K562 (cell line): ENCODE results near the gene RREB1. TPM values are rescaled to one million over a fixed set of nuclear protein-coding genes. Genes with fewer than 3 reads are reported as not detected.
A peak's percentile ranks its signal among the peaks of the same experiment; 100 is the strongest.

Experiments used
- CTBP1 ChIP-seq: fragments of 450-650 bp; IDR thresholded peaks from 2 replicates; pipeline ENCODE4 v1.6.1; 2016; ENCODE audit warnings: borderline replicate concordance
- ELF4 ChIP-seq: fragments of 450-650 bp; formaldehyde crosslinking; IDR thresholded peaks from 2 replicates; pipeline ENCODE4 v1.4.0; 2022; ENCODE audit warnings: missing genetic modification characterization
- ETV5 ChIP-seq: sonication (generic); formaldehyde crosslinking; IDR thresholded peaks from 2 replicates; pipeline ENCODE4 v1.4.0; 2020; ENCODE audit warnings: low read depth, mild to moderate bottlenecking, missing genetic modification reagents
- FOXJ2 ChIP-seq: fragments of 200-800 bp; sonication (Bioruptor generic); IDR thresholded peaks from 2 replicates; pipeline ENCODE4 v1.6.1; 2016; ENCODE audit warnings: missing genetic modification characterization, missing compliant biosample characterization
- GATAD2A ChIP-seq: fragments of 450-650 bp; IDR thresholded peaks from 2 replicates; pipeline ENCODE4 v1.6.1; 2017
- GTF2F1 ChIP-seq: IDR thresholded peaks from 2 replicates; pipeline ENCODE4 v1.6.1; 2011; ENCODE audit warnings: low read depth, low read length, improper control_type of control experiment
- HLTF ChIP-seq: fragments of 450-650 bp; IDR thresholded peaks from 2 replicates; pipeline ENCODE4 v1.6.1; 2016
- OTX1 ChIP-seq: fragments of 450-650 bp; formaldehyde crosslinking; IDR thresholded peaks from 2 replicates; pipeline ENCODE4 v1.4.0; 2022; ENCODE audit warnings: mild to moderate bottlenecking
- RCOR1 ChIP-seq, 2 experiments: IDR thresholded peaks; 2 replicates each; pipeline ENCODE4 v1.6.1; 2012; ENCODE audit warnings: low read depth in 2 of 2, low read length in 2 of 2, borderline replicate concordance in 1 of 2, improper control_type of control experiment in 1 of 2
- SMARCE1 ChIP-seq: fragments of 450-650 bp; IDR thresholded peaks from 2 replicates; pipeline ENCODE4 v1.7.1; 2016; ENCODE audit warnings: mild to moderate bottlenecking
- TRIM24 ChIP-seq, 2 experiments: fragments of 450-650 bp; IDR thresholded peaks; 2 replicates each; pipeline ENCODE4 v1.6.1; 2016
- TRIM28 ChIP-seq: fragments of 450-650 bp; IDR thresholded peaks from 2 replicates; pipeline ENCODE4 v1.6.1; 2017
- ZEB2 ChIP-seq: fragments of 450-650 bp; IDR thresholded peaks from 2 replicates; pipeline ENCODE4 v1.6.1; 2016
- ZNF780A ChIP-seq: fragments of 250-450 bp; sonication (Bioruptor Pico); IDR thresholded peaks from 2 replicates; pipeline ENCODE4 v1.5.0; 2021; ENCODE audit warnings: mild to moderate bottlenecking
- polyA plus RNA-seq, 8 experiments: library from polyadenylated mRNA; depleted of rRNA in 4 of 8; stranded (reverse) in 5 of 8; unstranded in 3 of 8; fragments of >200 nt; fragmentation: Nextera tagmentation in 2 of 8; fragmentation: Illumina TruSeq in 1 of 8; extraction: Ambion mirVana in 2 of 8; extraction: Trizol in 1 of 8; gene quantifications; 2 replicates each; pipeline versions ENCODE4 v1.2.1 to v1.2.3, GENCODE V29; 2011 to 2014; ENCODE audit warnings: inconsistent platforms in 1 of 8, missing spikeins in 1 of 8
- total RNA-seq, 7 experiments: library from RNA; depleted of rRNA in 6 of 7; stranded (reverse); fragments of >200 nt in 6 of 7; fragmentation: Illumina TruSeq in 2 of 7; extraction: Trizol in 2 of 7; gene quantifications; 2 replicates each; pipeline versions ENCODE4 v1.2.1 to v1.2.3, GENCODE V29; 2011 to 2021; ENCODE audit warnings: low replicate concordance in 1 of 7
- TF ChIP-seq, protein P1 (sequence below): fragments of 250-450 bp; sonication (Bioruptor Pico); IDR thresholded peaks from 2 replicates; pipeline ENCODE4 v1.5.0; 2021
- TF ChIP-seq, protein P2 (sequence below), 2 experiments: fragments of 450-650 bp; IDR thresholded peaks; 2 replicates each; pipeline ENCODE4 v1.6.1; 2016
- TF ChIP-seq, protein P3 (sequence below), 2 experiments: fragments of 250-450 bp in 1 of 2; fragments of 450-650 bp in 1 of 2; sonication (Bioruptor Pico) in 1 of 2; IDR thresholded peaks; 2 replicates each; pipeline versions ENCODE4 v1.6.1 to v1.8.0; 2016 to 2021; ENCODE audit warnings: mild to moderate bottlenecking in 2 of 2, moderate library complexity in 2 of 2, missing compliant biosample characterization in 1 of 2, missing genetic modification characterization in 1 of 2

RREB1 gene
- total and polyA plus RNA-seq, 9 of the 15 experiments (the other 6 are each of a cell fraction or from before 2014, with no cell fraction given): 3.3 to 64.2 (median 19.3) TPM

DNA sequence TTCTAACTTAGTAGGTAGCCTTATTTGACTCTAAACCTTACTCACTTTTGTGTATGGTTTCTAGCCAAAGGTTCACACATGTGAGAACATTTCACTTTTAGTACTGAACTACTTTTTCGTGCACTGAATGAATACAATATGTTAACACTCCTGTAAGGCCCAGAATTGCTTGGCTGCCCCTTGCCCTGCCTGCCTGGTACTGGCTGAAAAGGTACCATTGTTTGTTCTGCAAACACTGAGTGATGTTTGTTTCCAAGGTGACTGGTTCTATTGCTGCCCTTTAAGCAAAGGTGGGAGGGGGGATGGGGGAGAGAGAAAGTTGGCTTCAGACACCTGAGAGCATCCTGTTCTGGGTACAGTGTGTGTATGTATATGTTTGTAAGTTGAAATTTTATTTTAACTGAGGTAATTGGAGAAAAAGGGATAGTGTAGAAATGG lies 31.2 kb downstream of the RREB1 start (continued):
- TF ChIP-seq ETV5: no peak
- no peak for TF ChIP-seq ZNF780A (CRISPR knock-in tag)
- 0 out of 2 replicates have a peak, but pooled peaks have one; percentile 25 for TF ChIP-seq OTX1
- TF ChIP-seq SMARCE1: 0 out of 2 replicates have a peak, but pooled peaks have one; percentile 33
- TF ChIP-seq GTF2F1: no peak
- peak; percentile 65 for TF ChIP-seq FOXJ2 (tag)
- no peak for TF ChIP-seq GATAD2A
- TF ChIP-seq, protein P1, sequence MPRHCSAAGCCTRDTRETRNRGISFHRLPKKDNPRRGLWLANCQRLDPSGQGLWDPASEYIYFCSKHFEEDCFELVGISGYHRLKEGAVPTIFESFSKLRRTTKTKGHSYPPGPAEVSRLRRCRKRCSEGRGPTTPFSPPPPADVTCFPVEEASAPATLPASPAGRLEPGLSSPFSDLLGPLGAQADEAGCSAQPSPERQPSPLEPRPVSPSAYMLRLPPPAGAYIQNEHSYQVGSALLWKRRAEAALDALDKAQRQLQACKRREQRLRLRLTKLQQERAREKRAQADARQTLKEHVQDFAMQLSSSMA (CRISPR knock-in tag): no peak
- TF ChIP-seq CTBP1: peak; percentile 57; the same call in 1 of the 2 replicates
- 0 out of 2 replicates have a peak, but pooled peaks have one; percentile 24 for TF ChIP-seq ELF4
- TF ChIP-seq, protein P2, sequence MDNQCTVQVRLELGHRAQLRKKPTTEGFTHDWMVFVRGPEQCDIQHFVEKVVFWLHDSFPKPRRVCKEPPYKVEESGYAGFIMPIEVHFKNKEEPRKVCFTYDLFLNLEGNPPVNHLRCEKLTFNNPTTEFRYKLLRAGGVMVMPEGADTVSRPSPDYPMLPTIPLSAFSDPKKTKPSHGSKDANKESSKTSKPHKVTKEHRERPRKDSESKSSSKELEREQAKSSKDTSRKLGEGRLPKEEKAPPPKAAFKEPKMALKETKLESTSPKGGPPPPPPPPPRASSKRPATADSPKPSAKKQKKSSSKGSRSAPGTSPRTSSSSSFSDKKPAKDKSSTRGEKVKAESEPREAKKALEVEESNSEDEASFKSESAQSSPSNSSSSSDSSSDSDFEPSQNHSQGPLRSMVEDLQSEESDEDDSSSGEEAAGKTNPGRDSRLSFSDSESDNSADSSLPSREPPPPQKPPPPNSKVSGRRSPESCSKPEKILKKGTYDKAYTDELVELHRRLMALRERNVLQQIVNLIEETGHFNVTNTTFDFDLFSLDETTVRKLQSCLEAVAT (IDR thresholded peaks at IDR 0.05): 0 out of 4 replicates have a peak, but pooled peaks of 1 of the 2 experiments have one; percentile 52
- TF ChIP-seq ZEB2: peak; percentile 61; the same call in 1 of the 2 replicates
- 0 out of 4 replicates have a peak, but pooled peaks of 1 of the 2 experiments have one; percentile 32 for TF ChIP-seq TRIM24 (IDR thresholded peaks at IDR 0.05)
- 0 out of 2 replicates have a peak, but pooled peaks have one; percentile 47 for TF ChIP-seq HLTF
- peak in 1 of 2 experiments; percentile 63; a peak in 2 of 4 replicates for TF ChIP-seq RCOR1 (IDR thresholded peaks at IDR 0.05; ENCODE audit: borderline replicate concordance in 1 of 2, low read depth in 2 of 2, low read length in 2 of 2)
- 0 out of 2 replicates have a peak, but pooled peaks have one; percentile 26 for TF ChIP-seq TRIM28
- TF ChIP-seq, protein P3, sequence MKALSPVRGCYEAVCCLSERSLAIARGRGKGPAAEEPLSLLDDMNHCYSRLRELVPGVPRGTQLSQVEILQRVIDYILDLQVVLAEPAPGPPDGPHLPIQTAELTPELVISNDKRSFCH (CRISPR knock-in tag; IDR thresholded peaks at IDR 0.05): no peak
- TF ChIP-seq, protein P3 (tag; IDR thresholded peaks at IDR 0.05): 0 out of 2 replicates have a peak, but pooled peaks have one; percentile 22
